AG04449 (cell line): ENCODE data around the gene SLC35G6.

Source experiments
- CTCF ChIA-PET: fragments of 350-600 bp; formaldehyde crosslinking; extraction: SDS; loops from one replicate; lab custom pipeline; 2021; ENCODE audit warnings: antibody characterized with exemption; lab: Yijun Ruan, JAX
- POLR2A ChIA-PET: fragments of 400-600, 350-600 bp; formaldehyde crosslinking; extraction: SDS; loops from one replicate; lab custom pipeline; 2020; ENCODE audit warnings: antibody characterized with exemption, inconsistent platforms; lab: Yijun Ruan, JAX
- DNase-seq: peaks from one replicate; pipeline ENCODE4 v3.0.0-alpha.2; 2010; ENCODE audit warnings: low read depth, low spot score
- H3K4me3 ChIP-seq: 2 replicates; pipeline ENCODE4 v1.5.1; 2011; ENCODE audit warnings: low read depth, mild to moderate bottlenecking, control low read depth, low read length
- TF ChIP-seq, protein P1 (sequence below): IDR thresholded peaks from one replicate; pipeline ENCODE4 v1.5.1; 2011; ENCODE audit warnings: mild to moderate bottlenecking, moderate library complexity, low read length, control low read depth, inconsistent platforms; ENCODE audit not compliant: insufficient read depth; ENCODE audit errors: missing control alignments

Gene SLC35G6

GRCh38 chr17:7491583-7491982 lies 10.3 kb downstream of the SLC35G6 start:
- ChIA-PET POLR2A (no interaction called here), CTCF (interaction anchor here (1.4 to 1.9 kb wide), 3 partner anchors 23 to 196 kb away, joined by 3 to 7 read pairs (median 7); partner anchors contain the start of gene TP53)
- DNase-seq, result no peak
- TF ChIP-seq, protein P1, sequence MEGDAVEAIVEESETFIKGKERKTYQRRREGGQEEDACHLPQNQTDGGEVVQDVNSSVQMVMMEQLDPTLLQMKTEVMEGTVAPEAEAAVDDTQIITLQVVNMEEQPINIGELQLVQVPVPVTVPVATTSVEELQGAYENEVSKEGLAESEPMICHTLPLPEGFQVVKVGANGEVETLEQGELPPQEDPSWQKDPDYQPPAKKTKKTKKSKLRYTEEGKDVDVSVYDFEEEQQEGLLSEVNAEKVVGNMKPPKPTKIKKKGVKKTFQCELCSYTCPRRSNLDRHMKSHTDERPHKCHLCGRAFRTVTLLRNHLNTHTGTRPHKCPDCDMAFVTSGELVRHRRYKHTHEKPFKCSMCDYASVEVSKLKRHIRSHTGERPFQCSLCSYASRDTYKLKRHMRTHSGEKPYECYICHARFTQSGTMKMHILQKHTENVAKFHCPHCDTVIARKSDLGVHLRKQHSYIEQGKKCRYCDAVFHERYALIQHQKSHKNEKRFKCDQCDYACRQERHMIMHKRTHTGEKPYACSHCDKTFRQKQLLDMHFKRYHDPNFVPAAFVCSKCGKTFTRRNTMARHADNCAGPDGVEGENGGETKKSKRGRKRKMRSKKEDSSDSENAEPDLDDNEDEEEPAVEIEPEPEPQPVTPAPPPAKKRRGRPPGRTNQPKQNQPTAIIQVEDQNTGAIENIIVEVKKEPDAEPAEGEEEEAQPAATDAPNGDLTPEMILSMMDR, result no peak
- no peak overlapping the region for H3K4me3 ChIP-seq

GRCh38 chr17:7493941-7494340 lies 12.7 kb downstream of the SLC35G6 start:
- CTCF ChIA-PET, result interaction anchor here (0.9 to 6.5 kb wide), 3 partner anchors 21 to 68 kb away, joined by 3 to 48 read pairs (median 3); partner anchors contain the start of gene SENP3

GRCh38 chr17:7495906-7496434 lies 14.7 kb downstream of the SLC35G6 start:
- no peak overlapping the region for H3K4me3 ChIP-seq
- TF ChIP-seq, protein P1, result no peak
- ChIA-PET POLR2A (no interaction called here), CTCF (interaction anchor here (0.7 to 6.5 kb wide), 4 partner anchors 12 to 65 kb away, joined by 3 to 48 read pairs (median 4); partner anchors contain the start of genes POLR2A and SENP3)
- DNase-seq, result no peak

More at GRCh38 chr17:7493941-7494340, 12.7 kb downstream of the SLC35G6 start:
- POLR2A ChIA-PET, result no interaction called here
- DNase-seq, result no peak
- TF ChIP-seq, protein P1, result no peak
- no peak overlapping the region for H3K4me3 ChIP-seq

- POLR2A ChIA-PET, result no interaction called here
Measured at GRCh38 chr17:7496470-7497183, 15.4 kb downstream of the SLC35G6 start.

GRCh38 chr17:7497228-7497627 lies 16.0 kb downstream of the SLC35G6 start:
- ChIA-PET POLR2A (no interaction called here), CTCF (interaction anchor here (1.1 to 6.5 kb wide), 4 partner anchors 12 to 63 kb away, joined by 3 to 48 read pairs (median 6); no protein-coding TSS in a partner anchor)
- TF ChIP-seq, protein P1, result no peak
- no peak overlapping the region for H3K4me3 ChIP-seq
- no peak for DNase-seq

More at GRCh38 chr17:7496470-7497183, 15.4 kb downstream of the SLC35G6 start:
- H3K4me3 ChIP-seq, result no peak overlapping the region
- TF ChIP-seq, protein P1, result no peak
- CTCF ChIA-PET, result interaction anchor here (1.0 to 6.5 kb wide), 6 partner anchors 11 to 65 kb away, joined by 3 to 48 read pairs (median 4); partner anchors contain the start of gene SENP3
- DNase-seq, result no peak

DNA sequence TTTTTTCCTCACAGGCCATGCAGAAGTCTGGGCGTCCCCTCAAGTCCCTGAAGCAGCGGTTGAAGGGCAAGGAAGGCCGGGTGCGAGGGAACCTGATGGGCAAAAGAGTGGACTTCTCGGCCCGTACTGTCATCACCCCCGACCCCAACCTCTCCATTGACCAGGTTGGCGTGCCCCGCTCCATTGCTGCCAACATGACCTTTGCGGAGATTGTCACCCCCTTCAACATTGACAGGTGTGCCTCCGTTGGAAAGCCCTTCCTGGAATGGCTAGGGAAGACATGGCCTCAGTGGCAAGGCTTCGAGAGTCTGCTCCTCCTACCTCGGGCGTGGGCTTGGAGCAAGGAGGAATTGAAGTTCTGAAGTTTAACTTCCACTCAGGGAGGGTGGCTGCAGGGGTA lies 16.4 kb downstream of the SLC35G6 start:
- POLR2A ChIA-PET, result no interaction called here

More for the DNA sequence above, 16.4 kb downstream of the SLC35G6 start:
- DNase-seq, result no peak
- CTCF ChIA-PET, result interaction anchor here (1.1 to 6.5 kb wide), 4 partner anchors 12 to 63 kb away, joined by 3 to 48 read pairs (median 6); no protein-coding TSS in a partner anchor
- H3K4me3 ChIP-seq, result no peak overlapping the region
- TF ChIP-seq, protein P1, result no peak
